DND-41 (cell line): Measurements from ENCODE around the gene TSHR.

ENCODE experiments used
- CTCF ChIP-seq: IDR thresholded peaks from 2 replicates; pipeline ENCODE4 v1.5.1; 2012; ENCODE audit warnings: borderline replicate concordance, low read length, moderate library complexity, mild to moderate bottlenecking; ENCODE audit not compliant: poor library complexity, severe bottlenecking; ENCODE audit errors: extremely low read depth
- EZH2 ChIP-seq: IDR thresholded peaks from 3 replicates; pipeline ENCODE4 v1.6.1; 2012; ENCODE audit warnings: borderline replicate concordance, low read depth, mild to moderate bottlenecking, moderate library complexity, low read length, inconsistent platforms; ENCODE audit not compliant: severe bottlenecking

- TF ChIP-seq CTCF (no peak), EZH2 (no peak)
Measured at GRCh38 chr14:81162941-81163340, 207.5 kb downstream of the TSHR start.
